SK-N-SH treated with all-trans-retinoic acid at 6 μM for 48 hours (cell line): ENCODE data around the gene SUOX.

Source experiments
- ATAC-seq: fragments of 200-7000 bp; cut with Tn5 transposase; 3 replicates; pipeline ENCODE4 v1.9.1; 2020; ENCODE audit warnings: mild to moderate bottlenecking, moderate library complexity
- ARNTL ChIP-seq: fragments of 450-650 bp; formaldehyde crosslinking; IDR thresholded peaks from 2 replicates; pipeline ENCODE4 v1.5.0; 2020; ENCODE audit warnings: low read depth, mild to moderate bottlenecking, moderate library complexity, borderline replicate concordance
- BACH2 ChIP-seq: fragments of 250-450 bp; sonication (Bioruptor Pico); IDR thresholded peaks from 2 replicates; pipeline ENCODE4 v1.9.0; 2021; ENCODE audit warnings: mild to moderate bottlenecking, borderline replicate concordance
- CREB5 ChIP-seq: fragments of 250-450 bp; sonication (Bioruptor Pico); IDR thresholded peaks from 2 replicates; pipeline ENCODE4 v1.5.1; 2020; ENCODE audit warnings: low read depth, mild to moderate bottlenecking, moderate library complexity
- ESRRG ChIP-seq: fragments of 250-450 bp; sonication (Bioruptor Pico); IDR thresholded peaks from 2 replicates; pipeline ENCODE4 v1.6.1; 2021; ENCODE audit warnings: mild to moderate bottlenecking
- GLIS3 ChIP-seq: fragments of 250-450 bp; sonication (Bioruptor Pico); IDR thresholded peaks from 2 replicates; pipeline ENCODE4 v1.5.0; 2020; ENCODE audit warnings: mild to moderate bottlenecking, moderate library complexity
- ISL1 ChIP-seq: fragments of 250-450 bp; sonication (Bioruptor Pico); IDR thresholded peaks from 2 replicates; pipeline ENCODE4 v2.1.2; 2022; ENCODE audit warnings: mild to moderate bottlenecking, moderate library complexity
- OSR1 ChIP-seq: fragments of 250-450 bp; sonication (Bioruptor Pico); IDR thresholded peaks from 2 replicates; pipeline ENCODE4 v1.8.0; 2022; ENCODE audit warnings: moderate library complexity, mild to moderate bottlenecking, inconsistent platforms
- PATZ1 ChIP-seq: fragments of 250-450 bp; sonication (Bioruptor Pico); IDR thresholded peaks from 2 replicates; pipeline ENCODE4 v1.8.0; 2020; ENCODE audit warnings: mild to moderate bottlenecking, moderate library complexity, borderline replicate concordance
- POU6F1 ChIP-seq: fragments of 250-450 bp; sonication (Bioruptor Pico); IDR thresholded peaks from 2 replicates; pipeline ENCODE4 v1.8.0; 2021; ENCODE audit warnings: low read depth, mild to moderate bottlenecking, moderate library complexity, borderline replicate concordance
- PPARA ChIP-seq: fragments of 250-450 bp; sonication (Bioruptor Pico); IDR thresholded peaks from 2 replicates; pipeline ENCODE4 v1.5.0; 2020; ENCODE audit warnings: mild to moderate bottlenecking, borderline replicate concordance
- RARB ChIP-seq: fragments of 250-450 bp; sonication (Bioruptor Pico); IDR thresholded peaks from 2 replicates; pipeline ENCODE4 v1.8.0; 2021; ENCODE audit warnings: mild to moderate bottlenecking, moderate library complexity
- SNAI2 ChIP-seq: fragments of 250-450 bp; sonication (Bioruptor Pico); IDR thresholded peaks from 2 replicates; pipeline ENCODE4 v1.5.0; 2020; ENCODE audit warnings: mild to moderate bottlenecking, moderate library complexity
- TCF4 ChIP-seq: fragments of 250-450 bp; sonication (Bioruptor Pico); IDR thresholded peaks from 2 replicates; pipeline ENCODE4 v1.8.0; 2021; ENCODE audit warnings: mild to moderate bottlenecking, moderate library complexity, borderline replicate concordance
- TOX ChIP-seq: fragments of 250-450 bp; sonication (Bioruptor Pico); IDR thresholded peaks from 2 replicates; pipeline ENCODE4 v1.8.0; 2021; ENCODE audit warnings: mild to moderate bottlenecking, moderate library complexity, borderline replicate concordance
- TSHZ2 ChIP-seq: fragments of 250-450 bp; sonication (Bioruptor Pico); IDR thresholded peaks from 2 replicates; pipeline ENCODE4 v1.5.0; 2020; ENCODE audit warnings: mild to moderate bottlenecking, moderate library complexity
- ZC3H10 ChIP-seq: fragments of 250-450 bp; sonication (Bioruptor Pico); IDR thresholded peaks from 2 replicates; pipeline ENCODE4 v1.5.1; 2021; ENCODE audit warnings: mild to moderate bottlenecking, moderate library complexity
- ZFP3 ChIP-seq: fragments of 250-450 bp; sonication (Bioruptor Pico); IDR thresholded peaks from 2 replicates; pipeline ENCODE4 v1.5.0; 2020; ENCODE audit warnings: mild to moderate bottlenecking, moderate library complexity
- ZFP30 ChIP-seq: fragments of 450-650 bp; formaldehyde crosslinking; IDR thresholded peaks from 2 replicates; pipeline ENCODE4 v1.5.0; 2022; ENCODE audit warnings: mild to moderate bottlenecking, moderate library complexity
- ZNF565 ChIP-seq: fragments of 450-650 bp; formaldehyde crosslinking; conservative IDR thresholded peaks from 2 replicates; pipeline ENCODE4 v1.5.0; 2020; ENCODE audit warnings: low read depth, mild to moderate bottlenecking, moderate library complexity
- ZNF70 ChIP-seq: fragments of 450-650 bp; formaldehyde crosslinking; IDR thresholded peaks from 2 replicates; pipeline ENCODE4 v1.5.0; 2020; ENCODE audit warnings: mild to moderate bottlenecking, moderate library complexity
- ZNF8 ChIP-seq: fragments of 450-650 bp; formaldehyde crosslinking; IDR thresholded peaks from 2 replicates; pipeline ENCODE4 v1.5.0; 2020; ENCODE audit warnings: mild to moderate bottlenecking, moderate library complexity
- TF ChIP-seq, protein P1 (sequence below): fragments of 250-450 bp; sonication (Bioruptor Pico); IDR thresholded peaks from 2 replicates; pipeline ENCODE4 v1.5.1; 2021; ENCODE audit warnings: mild to moderate bottlenecking, moderate library complexity

The SUOX gene

DNA sequence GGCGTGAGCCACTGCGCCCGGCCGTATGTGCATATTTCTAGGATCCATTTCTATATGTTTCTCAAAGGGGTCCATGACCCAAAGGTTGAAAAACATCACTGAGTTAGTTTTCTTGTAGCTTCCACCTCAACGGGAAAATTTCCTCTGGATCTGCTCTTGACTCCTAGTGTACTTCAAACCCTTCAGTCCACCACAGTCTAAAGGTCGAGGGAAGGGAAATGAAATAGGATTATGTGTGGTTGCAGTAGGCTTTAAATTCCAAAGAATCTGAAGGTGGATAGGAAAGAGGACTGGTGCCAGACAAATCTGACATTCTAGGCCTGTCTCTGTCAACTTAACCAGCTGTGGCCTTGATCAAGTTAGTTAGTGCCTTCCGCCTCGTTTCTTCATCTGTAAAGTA is 1.7 kb upstream of the SUOX start:
- ATAC-seq: no peak

DNA sequence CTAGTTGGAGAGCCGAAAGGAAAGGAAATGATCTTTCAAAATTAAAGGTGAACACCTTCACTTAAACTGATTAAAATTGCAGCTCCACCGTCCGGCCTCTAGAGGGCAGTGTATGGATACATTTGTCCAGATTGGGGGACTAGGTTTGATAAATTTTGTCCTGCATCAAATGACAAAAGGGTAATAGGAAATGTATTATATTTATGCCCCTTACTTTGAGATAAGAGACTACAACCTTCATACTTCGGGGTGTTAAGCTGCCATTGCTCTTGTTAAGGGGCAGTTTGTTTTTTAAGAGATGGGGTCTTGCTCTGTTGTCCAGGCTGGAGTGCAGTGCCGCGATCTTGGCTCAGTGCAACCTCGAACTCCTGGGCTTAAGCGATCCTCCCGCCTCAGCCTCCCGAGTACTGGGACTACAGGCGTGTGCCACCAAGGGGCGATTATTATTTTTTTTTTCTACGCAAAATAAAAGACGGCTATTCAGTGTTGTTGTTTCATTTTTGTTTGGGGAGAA is 818 bp upstream of the SUOX start:
- TF ChIP-seq ZC3H10 (CRISPR knock-in tag): no peak
- TF ChIP-seq TCF4 (CRISPR knock-in tag): no peak
- TF ChIP-seq ZNF565 (CRISPR knock-in tag): no peak
- TF ChIP-seq POU6F1 (CRISPR knock-in tag): no peak
- no peak for TF ChIP-seq CREB5 (CRISPR knock-in tag)
- no peak for TF ChIP-seq ESRRG (CRISPR knock-in tag)
- no peak for TF ChIP-seq PATZ1
- TF ChIP-seq ZNF8 (CRISPR knock-in tag): no peak
- TF ChIP-seq TSHZ2 (CRISPR knock-in tag): no peak
- no peak for TF ChIP-seq SNAI2 (CRISPR knock-in tag)
- no peak for TF ChIP-seq RARB
- TF ChIP-seq GLIS3 (CRISPR knock-in tag): no peak
- TF ChIP-seq, protein P1, sequence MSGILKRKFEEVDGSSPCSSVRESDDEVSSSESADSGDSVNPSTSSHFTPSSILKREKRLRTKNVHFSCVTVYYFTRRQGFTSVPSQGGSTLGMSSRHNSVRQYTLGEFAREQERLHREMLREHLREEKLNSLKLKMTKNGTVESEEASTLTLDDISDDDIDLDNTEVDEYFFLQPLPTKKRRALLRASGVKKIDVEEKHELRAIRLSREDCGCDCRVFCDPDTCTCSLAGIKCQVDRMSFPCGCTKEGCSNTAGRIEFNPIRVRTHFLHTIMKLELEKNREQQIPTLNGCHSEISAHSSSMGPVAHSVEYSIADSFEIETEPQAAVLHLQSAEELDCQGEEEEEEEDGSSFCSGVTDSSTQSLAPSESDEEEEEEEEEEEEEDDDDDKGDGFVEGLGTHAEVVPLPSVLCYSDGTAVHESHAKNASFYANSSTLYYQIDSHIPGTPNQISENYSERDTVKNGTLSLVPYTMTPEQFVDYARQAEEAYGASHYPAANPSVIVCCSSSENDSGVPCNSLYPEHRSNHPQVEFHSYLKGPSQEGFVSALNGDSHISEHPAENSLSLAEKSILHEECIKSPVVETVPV (CRISPR knock-in tag): no peak
- TF ChIP-seq PPARA: no peak
- TF ChIP-seq ZFP3 (CRISPR knock-in tag): no peak
- peak; percentile 45 for ATAC-seq

More for the DNA sequence above, 1.7 kb upstream of the SUOX start:
- TF ChIP-seq ISL1 (CRISPR knock-in tag): no peak

DNA sequence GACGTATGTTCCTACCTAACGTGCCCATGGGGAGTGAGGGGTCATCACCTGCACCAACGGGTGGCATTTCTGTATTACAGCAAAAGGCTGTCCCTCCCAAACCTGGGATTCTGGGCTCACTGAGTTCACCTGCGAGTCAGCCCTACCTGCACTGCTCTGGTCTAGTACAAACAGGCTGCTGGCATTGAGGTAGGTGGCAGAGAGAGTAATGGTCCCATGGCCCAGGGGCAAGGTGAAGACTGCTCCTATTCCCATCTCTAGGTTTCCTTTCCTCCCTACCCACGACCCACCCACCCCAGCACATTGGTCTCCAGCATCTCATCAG is 421 bp downstream of the SUOX start:
- ATAC-seq: peak; percentile 16
- TF ChIP-seq GLIS3 (CRISPR knock-in tag): no peak
- TF ChIP-seq TOX: no peak
- TF ChIP-seq, protein P1 (CRISPR knock-in tag): no peak
- no peak for TF ChIP-seq POU6F1 (CRISPR knock-in tag)
- no peak for TF ChIP-seq ZFP30 (CRISPR knock-in tag)
- TF ChIP-seq ZNF8 (CRISPR knock-in tag): no peak
- no peak for TF ChIP-seq ISL1 (CRISPR knock-in tag)
- TF ChIP-seq OSR1 (CRISPR knock-in tag): no peak
- TF ChIP-seq BACH2 (CRISPR knock-in tag): no peak
- TF ChIP-seq ZNF565 (CRISPR knock-in tag): no peak
- no peak for TF ChIP-seq ZNF70 (CRISPR knock-in tag)
- no peak for TF ChIP-seq ESRRG (CRISPR knock-in tag)
- TF ChIP-seq ARNTL (CRISPR knock-in tag): no peak
- no peak for TF ChIP-seq SNAI2 (CRISPR knock-in tag)
- TF ChIP-seq PATZ1: no peak
- no peak for TF ChIP-seq CREB5 (CRISPR knock-in tag)
- no peak for TF ChIP-seq PPARA
